ENCODE measurements around the gene RBBP8NL.

Gene RBBP8NL

DNA sequence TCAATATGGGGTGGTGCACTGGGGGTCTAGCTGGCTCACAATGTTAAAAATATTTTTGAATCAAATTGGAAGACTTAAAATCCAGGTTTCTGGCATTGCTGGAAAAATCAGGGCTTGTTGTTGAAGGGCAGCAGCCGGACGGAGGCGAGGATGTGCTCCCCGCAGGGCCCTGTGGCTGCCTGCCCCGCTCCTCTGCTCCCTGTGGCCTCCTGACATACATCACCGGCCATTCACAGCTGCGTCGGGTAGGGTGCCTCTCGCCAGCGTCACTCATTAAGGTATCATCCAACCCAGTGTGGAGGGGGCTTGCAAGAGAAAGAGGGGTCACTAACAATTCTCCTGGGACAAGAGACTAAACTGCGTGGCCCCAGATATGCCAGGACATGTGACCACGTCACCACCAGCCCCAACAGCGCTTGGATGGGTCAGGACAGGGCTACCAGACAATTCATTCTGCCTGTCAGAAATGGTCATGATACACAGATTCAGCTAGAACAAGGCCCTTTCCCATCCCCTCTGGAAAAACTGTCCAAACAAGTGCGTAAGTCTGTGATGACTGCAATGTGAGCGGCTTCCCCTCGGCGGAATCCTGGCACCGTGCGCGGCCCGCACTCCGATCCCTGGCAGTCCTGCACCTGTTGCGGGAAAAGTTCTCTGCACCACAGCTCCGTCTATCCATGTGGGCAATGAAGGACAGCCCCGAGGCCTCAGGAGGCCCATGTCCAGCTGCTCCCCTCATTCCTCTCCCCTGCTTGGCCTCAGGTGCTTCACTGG lies 36.5 kb upstream of the RBBP8NL start:
- in situ Hi-C loops (cut with MboI; ENCODE audit: low sequenced_read_pairs): no loop called here

DNA sequence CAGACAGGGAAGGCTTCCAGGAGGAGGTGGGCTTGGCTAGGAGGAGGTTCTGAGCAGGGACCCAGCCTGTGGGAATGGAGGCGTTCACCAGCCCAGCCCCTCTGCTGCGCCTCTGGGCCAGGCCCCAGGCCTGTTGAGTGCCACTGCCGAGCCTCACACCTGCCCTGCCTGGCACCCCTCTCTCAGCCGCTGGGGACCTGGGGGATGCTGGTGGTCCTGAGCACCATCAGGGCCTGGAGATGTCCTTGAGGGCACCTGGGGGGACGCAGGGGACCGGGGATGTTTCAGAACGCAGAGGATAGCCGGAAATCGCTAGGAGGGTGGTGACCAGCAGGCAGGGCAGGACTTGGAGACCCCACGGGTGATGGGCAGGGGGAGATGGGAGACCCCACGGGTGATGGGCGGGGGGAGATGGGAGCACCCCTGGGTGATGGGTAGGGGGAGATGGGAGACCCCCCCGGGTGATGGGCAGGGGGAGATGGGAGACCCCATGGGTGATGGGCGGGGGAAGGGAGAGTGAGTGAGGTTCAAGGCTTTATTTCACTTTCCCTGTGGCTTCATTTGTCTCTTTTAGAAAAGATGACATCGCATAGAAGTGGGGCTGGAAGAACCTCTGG lies 35.7 kb upstream of the RBBP8NL start:
- in situ Hi-C loops (cut with MboI; ENCODE audit: low sequenced_read_pairs): no loop called here

- in situ Hi-C loops (cut with MboI; ENCODE audit: low sequenced_read_pairs): no loop called here
Observed at GRCh38 chr20:62461834-62462233, 34.5 kb upstream of the RBBP8NL start.

DNA sequence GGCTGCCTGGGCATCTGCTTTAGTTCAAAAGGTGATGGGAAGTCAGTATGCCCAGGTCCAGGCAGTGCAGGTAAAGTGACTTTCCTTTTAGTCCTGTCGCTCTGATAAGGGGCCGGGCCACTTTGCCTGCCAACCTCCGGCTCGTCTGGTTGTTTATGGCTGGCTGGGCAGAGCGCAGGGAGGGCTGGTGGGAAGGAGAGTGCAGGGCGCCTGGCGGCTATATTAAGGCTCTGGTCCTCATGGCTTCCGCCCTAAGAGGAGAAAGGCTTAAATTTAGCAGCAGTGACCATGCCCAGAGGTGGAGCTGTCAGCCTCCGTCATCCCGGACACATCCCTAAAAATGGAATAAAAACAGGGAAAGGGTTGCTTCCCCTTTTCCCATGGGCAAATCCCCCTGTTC lies 33.8 kb upstream of the RBBP8NL start:
- in situ Hi-C loops (cut with MboI; ENCODE audit: low sequenced_read_pairs): no loop called here

GRCh38 chr20:62460678-62461077 lies 33.3 kb upstream of the RBBP8NL start:
- in situ Hi-C loops (cut with MboI; ENCODE audit: low sequenced_read_pairs): no loop called here

DNA sequence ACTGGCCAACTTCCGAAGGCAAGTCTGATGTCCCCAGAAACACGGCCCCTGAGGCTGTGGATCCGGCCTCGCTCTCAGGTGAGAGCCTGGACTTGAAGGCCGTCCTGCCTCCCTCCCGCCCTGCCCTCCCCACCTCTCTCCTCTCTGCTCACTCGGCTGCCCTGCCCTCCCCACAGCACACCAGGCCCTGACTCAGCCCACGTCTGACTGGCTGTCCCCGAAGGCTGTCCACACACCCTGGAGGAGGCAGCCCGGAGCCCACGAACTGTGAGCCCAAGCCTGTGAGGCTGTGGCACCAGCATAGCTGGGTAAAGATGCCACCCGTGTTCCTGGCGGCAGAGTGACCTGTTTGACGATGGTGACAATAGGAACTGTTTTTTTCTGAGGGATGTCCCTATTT lies 32.1 kb upstream of the RBBP8NL start:
- in situ Hi-C loops (cut with MboI; ENCODE audit: low sequenced_read_pairs): no loop called here

DNA sequence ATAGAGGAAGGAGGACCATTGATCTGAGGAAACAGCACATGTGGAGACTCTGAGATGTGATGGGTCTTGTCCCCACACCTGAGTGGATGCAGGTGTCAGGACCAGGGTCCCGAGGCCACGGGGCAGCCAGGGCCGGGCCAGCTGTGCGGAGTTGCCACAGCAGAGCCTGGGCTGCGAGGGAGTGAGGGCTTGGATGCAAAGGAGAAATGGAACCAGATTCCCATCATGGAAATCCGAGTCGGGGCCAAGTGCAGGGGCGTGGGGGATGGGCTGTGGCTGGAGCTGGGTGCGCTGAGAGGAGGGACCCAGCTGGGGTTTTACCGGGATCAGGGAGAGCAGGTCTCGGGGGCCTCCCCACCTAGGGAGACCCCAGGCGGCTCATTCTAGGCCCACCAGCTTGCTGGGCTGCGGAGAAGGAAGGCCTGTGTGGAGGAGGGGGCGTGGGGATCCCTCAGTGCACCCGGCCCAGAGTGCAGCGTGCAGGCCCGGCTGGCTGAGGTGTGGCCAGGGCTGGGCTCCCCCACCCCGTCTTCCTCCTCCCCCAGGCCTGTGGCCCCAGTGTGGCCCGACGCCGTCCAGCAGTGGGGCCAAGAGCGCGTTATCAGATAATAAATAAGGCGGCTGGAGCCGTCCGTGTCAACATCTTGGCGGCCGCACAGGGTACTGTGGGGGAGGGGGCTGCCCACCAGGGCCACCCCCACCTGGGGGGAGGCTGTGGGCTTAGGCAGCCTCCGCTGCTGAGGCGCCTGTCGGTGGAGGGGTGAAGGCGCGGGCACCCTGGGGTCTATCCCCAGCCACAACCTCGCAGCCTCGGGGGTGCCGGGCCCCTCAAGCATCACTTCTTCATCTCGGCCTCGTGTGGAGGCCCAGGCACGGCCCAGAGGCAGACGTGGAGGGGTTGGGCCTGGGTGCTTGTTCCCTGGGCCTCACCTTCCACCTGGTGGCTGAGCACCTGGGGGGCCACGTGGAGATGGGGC lies 31.2 kb upstream of the RBBP8NL start:
- in situ Hi-C loops (cut with MboI; ENCODE audit: low sequenced_read_pairs): no loop called here

GRCh38 chr20:62457831-62458230 lies 30.5 kb upstream of the RBBP8NL start:
- in situ Hi-C loops (cut with MboI; ENCODE audit: low sequenced_read_pairs): no loop called here

GRCh38 chr20:62457098-62457497 lies 29.8 kb upstream of the RBBP8NL start:
- in situ Hi-C loops (cut with MboI; ENCODE audit: low sequenced_read_pairs): no loop called here

GRCh38 chr20:62455929-62456328 lies 28.6 kb upstream of the RBBP8NL start:
- in situ Hi-C loops (cut with MboI; ENCODE audit: low sequenced_read_pairs): no loop called here

DNA sequence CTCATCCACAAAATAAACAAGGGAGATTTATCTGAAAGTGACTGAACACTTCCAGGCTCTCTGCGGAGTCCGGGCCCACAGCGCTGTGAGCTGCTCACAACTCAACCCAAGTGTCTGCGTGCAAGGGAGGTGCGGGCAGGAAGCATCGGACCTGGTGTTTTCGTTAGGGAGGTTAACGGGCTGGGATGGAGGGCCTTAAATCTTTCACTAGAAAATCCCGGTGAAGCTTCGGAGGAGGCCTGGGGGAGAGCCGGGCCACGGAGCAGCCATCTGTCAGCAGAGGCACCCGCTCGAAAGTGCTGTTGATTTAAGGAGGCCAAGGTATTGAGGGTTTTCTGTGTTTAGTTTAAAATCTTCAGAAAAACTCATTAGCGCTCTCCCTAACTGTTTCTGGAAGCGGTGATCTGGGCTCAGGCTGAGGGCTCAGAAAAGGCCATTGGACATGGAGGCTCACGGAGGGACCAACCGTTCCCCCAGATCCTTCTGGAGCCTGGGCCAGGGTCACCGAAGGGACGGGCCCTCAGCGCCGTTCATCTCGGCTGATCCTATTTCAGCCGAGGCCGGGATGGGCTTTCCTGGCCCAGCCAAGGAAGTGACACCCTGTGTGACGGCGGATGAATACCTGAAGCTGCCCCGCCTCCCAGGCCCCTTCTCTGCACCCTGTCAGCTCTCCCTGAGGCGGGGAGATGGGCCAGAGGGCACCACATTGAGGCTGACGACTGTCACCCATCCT lies 27.7 kb upstream of the RBBP8NL start:
- in situ Hi-C loops (cut with MboI; ENCODE audit: low sequenced_read_pairs): no loop called here

GRCh38 chr20:62453186-62453808 lies 26.0 kb upstream of the RBBP8NL start:
- in situ Hi-C loops (cut with MboI; ENCODE audit: low sequenced_read_pairs): no loop called here

DNA sequence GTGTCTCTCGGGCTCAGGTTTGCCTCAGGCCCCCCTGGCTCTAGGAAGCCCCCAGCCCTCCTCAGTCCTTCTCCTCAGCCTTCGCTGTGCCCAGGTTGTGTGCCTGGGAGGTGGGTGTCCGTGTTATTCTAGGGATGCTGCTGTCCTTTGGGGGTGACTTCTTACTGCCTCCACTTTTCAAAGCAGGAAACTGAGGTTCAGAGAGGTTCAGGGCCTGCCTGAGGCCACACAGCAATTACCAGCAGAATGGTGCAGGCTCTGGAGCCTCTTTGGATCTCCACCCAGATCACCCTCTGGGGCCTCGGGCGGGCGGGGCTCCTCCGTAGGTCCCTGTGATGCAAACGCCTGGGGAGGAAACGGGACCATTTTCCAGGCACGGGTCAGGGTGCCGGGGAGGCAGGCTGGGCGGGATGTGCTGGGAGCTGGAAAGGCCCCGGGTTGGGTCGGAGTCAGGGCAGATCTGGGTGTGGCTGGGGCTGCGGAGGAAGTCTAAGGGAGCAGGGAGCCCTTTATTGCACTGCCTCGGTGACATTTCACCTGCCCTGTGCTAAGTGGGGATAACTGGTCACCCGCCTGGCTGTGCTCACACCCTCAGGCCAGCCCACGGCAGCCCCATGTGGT lies 25.2 kb upstream of the RBBP8NL start:
- in situ Hi-C loops (cut with MboI; ENCODE audit: low sequenced_read_pairs): no loop called here

DNA sequence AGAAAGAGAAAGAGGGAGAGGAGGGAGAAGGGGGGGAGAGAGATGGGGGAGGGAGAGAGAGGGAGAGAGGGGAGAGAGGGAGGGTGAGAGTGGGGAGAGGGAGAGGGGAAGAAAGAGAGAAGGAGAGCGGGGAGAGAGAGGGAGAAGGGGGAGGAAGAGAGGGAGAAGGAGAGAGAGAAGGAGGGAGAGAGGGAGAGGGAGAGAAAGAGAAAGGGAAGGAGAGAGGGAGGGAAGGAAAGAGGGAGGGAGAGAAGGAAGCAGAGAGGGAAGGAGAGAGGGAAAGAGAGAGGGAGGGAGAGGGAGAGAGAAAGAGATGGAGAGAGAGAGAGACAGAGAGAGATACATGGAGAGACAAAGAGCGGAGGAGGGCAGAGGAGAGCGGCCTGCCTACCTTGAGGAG lies 24.6 kb upstream of the RBBP8NL start:
- in situ Hi-C loops (cut with MboI; ENCODE audit: low sequenced_read_pairs): no loop called here

DNA sequence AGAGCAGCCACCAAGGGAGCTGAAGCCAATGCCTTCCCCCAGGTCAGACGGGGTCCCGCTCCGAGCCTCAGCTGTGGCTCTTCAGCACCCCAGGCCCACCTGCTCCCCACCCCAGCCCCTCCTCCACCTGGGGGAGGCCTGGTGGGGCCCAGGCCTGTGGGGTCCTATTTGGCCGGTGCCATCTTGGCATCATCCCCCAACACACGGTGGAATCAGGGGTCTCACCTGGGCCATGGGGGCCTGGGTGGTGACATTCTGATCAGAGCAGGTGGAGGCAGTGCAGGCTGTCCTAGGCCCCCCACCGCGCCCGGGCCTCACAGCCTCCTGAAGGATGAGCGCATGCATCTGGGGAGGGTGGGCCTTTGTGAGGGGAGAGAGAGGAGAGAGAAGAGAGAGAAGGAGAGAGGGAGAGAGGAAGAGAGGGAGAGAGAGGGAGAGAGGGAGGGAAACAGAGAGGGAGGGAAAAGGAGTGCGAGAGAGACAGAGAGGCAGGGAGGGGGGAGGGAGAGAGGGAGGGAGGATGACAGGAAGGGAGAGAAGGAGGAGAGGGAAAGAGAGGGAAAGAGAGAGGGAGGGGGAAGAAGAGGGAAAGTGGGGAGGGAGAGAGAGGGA lies 23.9 kb upstream of the RBBP8NL start:
- in situ Hi-C loops (cut with MboI; ENCODE audit: low sequenced_read_pairs): no loop called here

- in situ Hi-C loops (cut with MboI; ENCODE audit: low sequenced_read_pairs): no loop called here
Observed at GRCh38 chr20:62449951-62450691, 22.8 kb upstream of the RBBP8NL start.

DNA sequence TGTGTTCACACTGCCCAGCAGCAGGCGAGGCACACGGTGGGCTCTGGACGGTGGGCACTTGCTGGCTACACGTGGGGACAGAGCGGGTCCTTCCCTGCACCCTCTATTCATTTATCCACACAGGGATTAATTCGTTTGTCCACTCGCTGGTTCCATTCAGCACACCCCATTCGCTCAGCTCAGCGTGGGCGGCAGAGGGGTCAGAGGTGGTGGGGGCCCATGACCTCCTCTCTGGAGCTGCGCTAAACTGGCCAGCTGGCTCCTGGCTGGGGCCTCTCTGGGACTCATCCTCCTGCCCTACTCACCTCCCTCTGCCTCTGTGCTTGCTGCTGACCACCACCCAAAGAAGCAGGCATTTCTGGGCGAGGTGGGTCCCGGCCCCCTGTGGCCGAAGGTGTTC lies 21.4 kb upstream of the RBBP8NL start:
- in situ Hi-C loops (cut with MboI; ENCODE audit: low sequenced_read_pairs): no loop called here

GRCh38 chr20:62448038-62448437 lies 20.7 kb upstream of the RBBP8NL start:
- in situ Hi-C loops (cut with MboI; ENCODE audit: low sequenced_read_pairs): no loop called here

All from HL-60/S4 (cell line).